HG02588 (cell line): ENCODE data around the gene TRMT1.

Source experiments
- ATAC-seq: cut with Tn5 transposase; IDR thresholded peaks from one replicate; pipeline ENCODE4 v1.9.1; 2021; ENCODE audit warnings: mild to moderate bottlenecking, moderate library complexity; ENCODE audit not compliant: unreplicated experiment

Gene TRMT1

DNA sequence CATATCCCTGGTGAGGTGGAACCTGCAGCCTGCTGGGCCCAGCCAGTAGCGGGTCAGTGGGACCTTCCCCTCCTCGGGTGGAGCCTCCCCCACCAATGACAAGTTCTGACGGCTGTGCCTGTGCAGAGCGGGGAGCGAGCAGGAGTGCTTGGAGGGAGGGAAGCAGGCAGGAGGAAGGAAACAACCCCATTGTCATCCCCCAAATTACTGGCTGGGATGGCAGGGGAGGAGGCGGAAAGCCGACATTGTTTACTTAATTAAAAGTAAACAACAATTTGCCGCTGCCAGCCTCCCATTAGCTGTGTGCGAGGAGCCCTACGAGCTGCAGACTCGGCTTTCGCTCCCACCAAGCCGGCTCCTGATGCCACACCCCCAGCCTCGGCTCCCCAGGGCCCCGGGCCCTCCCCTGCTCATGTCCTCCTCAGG lies 59.4 kb downstream of the TRMT1 start:
- ATAC-seq: no peak

DNA sequence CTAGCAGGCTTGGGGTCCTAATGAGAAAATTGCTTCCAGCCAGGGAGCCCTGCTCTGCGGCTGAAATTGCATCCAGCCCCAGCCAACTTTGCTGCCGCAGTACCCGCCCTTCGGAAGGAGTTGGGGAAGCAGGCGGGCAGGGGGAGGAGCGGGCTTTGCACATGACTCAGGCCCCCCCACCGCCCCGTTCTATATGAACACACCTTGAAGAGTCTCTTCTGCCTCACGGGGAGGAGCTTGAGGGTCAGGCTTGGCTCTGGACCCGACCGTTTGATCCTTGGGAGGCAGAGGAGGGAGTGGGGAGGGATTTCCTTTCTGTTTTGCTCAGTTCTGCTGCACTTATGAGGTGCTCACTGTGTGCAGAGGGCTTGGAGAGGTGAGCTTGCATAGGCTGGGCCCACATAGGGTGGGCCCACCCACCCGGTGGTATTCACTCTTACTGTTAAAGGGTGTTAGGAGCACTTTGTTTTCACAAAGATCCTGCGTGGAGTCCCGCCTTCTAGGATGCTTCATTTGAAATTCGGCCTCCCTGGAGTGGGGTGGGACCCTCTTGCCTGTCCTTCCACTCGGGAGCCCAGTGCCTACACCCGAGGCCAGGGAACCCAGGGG lies 60.4 kb downstream of the TRMT1 start:
- no peak for ATAC-seq

GRCh38 chr19:13055213-13056051 lies 61.1 kb downstream of the TRMT1 start:
- ATAC-seq: no peak
